Body of pancreas (tissue), 4 donors: ENCODE data around the gene CCDC13. TPM values are rescaled to one million over a fixed set of nuclear protein-coding genes. Genes with fewer than 3 reads are reported as not detected.

ENCODE experiments used
- ATAC-seq: fragments of 150-250 bp; one replicate; pipeline ENCODE4 v1.9.1; 2016
- DNase-seq, 4 donors: peaks; one replicate each; pipeline ENCODE4 v3.0.0-alpha.2; 2019
- H3K27ac ChIP-seq, 4 donors: fragments of 200-600 bp; sonication (generic); 1 replicate in 3 of 4; 2 replicates in 1 of 4; pipeline versions ENCODE4 v1.5.1 to v1.6.1; 2016 to 2019; ENCODE audit warnings: mild to moderate bottlenecking in 1 of 4, mixed read lengths in 1 of 4, moderate library complexity in 1 of 4
- H3K27me3 ChIP-seq, 2 donors: fragments of 200-600 bp; sonication (generic); one replicate each; pipeline ENCODE4 v1.6.0; 2016; ENCODE audit warnings: mild to moderate bottlenecking in 1 of 2
- H3K36me3 ChIP-seq, 2 donors: fragments of 200-600 bp; sonication (generic); replicated peaks in 1 of 2; 2 replicates each; pipeline ENCODE4 v1.5.1; 2016; ENCODE audit warnings: low read depth in 2 of 2; ENCODE audit not compliant: insufficient read depth in 1 of 2
- H3K4me1 ChIP-seq: fragments of 200-600 bp; sonication (generic); one replicate; pipeline ENCODE4 v1.6.0; 2016
- H3K4me3 ChIP-seq, 2 donors: fragments of 200-600 bp; sonication (generic); 1 replicate in 1 of 2; 2 replicates in 1 of 2; pipeline ENCODE4 v1.5.1; 2016 to 2019
- H3K9me3 ChIP-seq, 3 donors: fragments of 200-600 bp; sonication (generic); 1 replicate in 2 of 3; 2 replicates in 1 of 3; pipeline ENCODE4 v1.5.1; 2016
- CTCF ChIP-seq, 7 experiments: fragments of 450-650 bp in 4 of 7; fragments of 200-600 bp in 3 of 7; sonication (generic) in 3 of 7; IDR thresholded peaks; one replicate each; pipeline ENCODE4 v1.5.1; 2016 to 2019; ENCODE audit warnings: antibody characterized with exemption in 7 of 7
- POLR2A ChIP-seq, 3 donors: fragments of 450-650 bp; IDR thresholded peaks; one replicate each; pipeline ENCODE4 v1.6.1; 2016; ENCODE audit warnings: antibody characterized with exemption in 3 of 3, mild to moderate bottlenecking in 2 of 3
- WGBS, 2 donors: methylation state at CpG; one replicate each; pipeline ENCODE4 v1.1.5; 2017; 5-methylcytosine and 5-hydroxymethylcytosine counted together
- intact Hi-C: fragments of 100-400 bp; cut with DNase I; formaldehyde crosslinking; loops from one replicate; pipeline ENCODE4 v1.15.1; 2023
- total RNA-seq, 2 donors: library from RNA; depleted of rRNA; stranded (reverse); fragments of >200 nt; gene quantifications; one replicate each; pipeline ENCODE4 v1.1.0, GENCODE V29; 2016

The CCDC13 gene
- total RNA-seq, 2 donors from 2014 or later, result 3.9 to 6.3 TPM

- Histone ChIP-seq H3K9me3 (no peaks in the 10 kb centered on the region), H3K27me3 (no peaks in the 10 kb centered on the region), H3K4me3 (no peak overlapping the region), H3K27ac (no peak overlapping the region), H3K36me3 (no peaks in the 10 kb centered on the region), H3K4me1 (peaks cover 31% of the 10 kb centered on the region)
- DNase-seq (no peak), ATAC-seq (no peak)
- TF ChIP-seq CTCF (IDR thresholded peaks at IDR 0.05) (no peak), POLR2A (IDR thresholded peaks at IDR 0.05) (no peak)
- 82 to 87% methylated on average over 9 of the region's 9 CpGs for WGBS, 2 donors
- intact Hi-C loops, result no loop called here
These were observed 30.4 kb downstream of the CCDC13 start for GRCh38 chr3:42742688-42743087.

- peaks cover 27% of the 10 kb centered on the region for H3K4me1 ChIP-seq
- no peak for ATAC-seq
- intact Hi-C loops, result no loop called here
- H3K27ac ChIP-seq, result no peak overlapping the region
- no peak for DNase-seq
- H3K9me3 ChIP-seq, result no peaks in the 10 kb centered on the region
- 77 to 88% methylated on average over 4 of the region's 4 CpGs for WGBS, 2 donors
- no peaks in the 10 kb centered on the region for H3K27me3 ChIP-seq
- H3K36me3 ChIP-seq, result no peaks in the 10 kb centered on the region
- no peak for TF ChIP-seq CTCF (IDR thresholded peaks at IDR 0.05)
- TF ChIP-seq POLR2A (IDR thresholded peaks at IDR 0.05), result no peak
- no peak overlapping the region for H3K4me3 ChIP-seq
These were observed 30.8 kb downstream of the CCDC13 start for GRCh38 chr3:42742259-42742658.

DNA sequence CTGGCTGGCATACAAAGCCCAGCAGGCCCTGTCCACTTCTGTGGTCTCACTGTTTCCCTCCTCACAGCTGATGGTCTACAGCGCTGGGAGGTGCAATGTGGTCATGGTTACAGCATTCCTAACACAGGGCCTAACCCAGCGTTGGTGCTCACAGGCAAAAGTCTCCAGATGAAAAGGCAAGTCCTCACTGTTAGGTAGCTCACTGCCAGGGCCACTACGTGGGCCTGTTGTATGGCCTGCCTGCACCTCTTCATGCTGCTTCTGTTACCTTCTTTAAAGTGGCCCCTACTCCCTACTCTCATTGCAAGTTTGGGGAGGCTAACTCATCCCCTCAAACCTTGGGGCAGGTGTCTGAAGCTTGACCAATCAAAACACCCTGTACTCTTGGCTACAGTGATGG, 31.3 kb downstream of the CCDC13 start:
- Histone ChIP-seq H3K27me3 (no peaks in the 10 kb centered on the region), H3K9me3 (no peaks in the 10 kb centered on the region), H3K27ac (no peak overlapping the region), H3K4me3 (no peak overlapping the region), H3K4me1 (peaks cover 22% of the 10 kb centered on the region), H3K36me3 (no peaks in the 10 kb centered on the region)
- intact Hi-C loops, result no loop called here
- TF ChIP-seq POLR2A (IDR thresholded peaks at IDR 0.05), result no peak
- TF ChIP-seq CTCF (IDR thresholded peaks at IDR 0.05), result no peak
- DNase-seq (no peak), ATAC-seq (no peak)
- 67 to 79% methylated on average over 1 to 3 of the region's 3 CpGs for WGBS, 2 donors

- ATAC-seq, result no peak
These were observed 33.5 kb downstream of the CCDC13 start for GRCh38 chr3:42739401-42740158.

More at GRCh38 chr3:42739401-42740158, 33.5 kb downstream of the CCDC13 start:
- no peaks in the 10 kb centered on the region for H3K4me1 ChIP-seq
- 76 to 85% methylated on average over 12 of the region's 12 CpGs for WGBS, 2 donors
- no peaks in the 10 kb centered on the region for H3K27me3 ChIP-seq
- H3K36me3 ChIP-seq, result no peaks in the 10 kb centered on the region
- no peak for DNase-seq
- H3K9me3 ChIP-seq, result no peaks in the 10 kb centered on the region
- no peak overlapping the region for H3K4me3 ChIP-seq
- no peak overlapping the region for H3K27ac ChIP-seq
- TF ChIP-seq CTCF (IDR thresholded peaks at IDR 0.05) (no peak), POLR2A (IDR thresholded peaks at IDR 0.05) (no peak)
- intact Hi-C loops, result loop anchor here (5.0 kb wide), 1 partner anchor 77 kb away; no protein-coding TSS in a partner anchor
